Duodenal mucosa (tissue), 2 donors: ENCODE results near the gene USP21.

Experiments
- H3K27ac ChIP-seq: one replicate; pipeline ENCODE4 v1.7.0; 2013; ENCODE audit warnings: low read depth, low read length
- H3K27me3 ChIP-seq, 2 donors: one replicate each; pipeline ENCODE4 v1.7.0; 2013; ENCODE audit warnings: low read length in 2 of 2, control low read depth in 1 of 2; ENCODE audit not compliant: insufficient read depth in 2 of 2, control insufficient read depth in 1 of 2
- H3K36me3 ChIP-seq, 2 donors: one replicate each; pipeline ENCODE4 v1.7.0; 2013; ENCODE audit warnings: low read length in 2 of 2, control low read depth in 1 of 2; ENCODE audit not compliant: insufficient read depth in 2 of 2, control insufficient read depth in 1 of 2
- H3K4me1 ChIP-seq, 2 donors: one replicate each; pipeline ENCODE4 v1.7.0; 2013; ENCODE audit warnings: low read length in 2 of 2, control low read depth in 1 of 2; ENCODE audit not compliant: insufficient read depth in 2 of 2, control insufficient read depth in 1 of 2
- H3K4me3 ChIP-seq, 2 donors: one replicate each; pipeline ENCODE4 v1.7.0; 2013; ENCODE audit warnings: low read length in 2 of 2, low read depth in 1 of 2
- H3K9ac ChIP-seq, 2 donors: one replicate each; pipeline ENCODE4 v1.7.0; 2013; ENCODE audit warnings: low read length in 2 of 2, low read depth in 1 of 2
- H3K9me3 ChIP-seq, 2 donors: one replicate each; pipeline ENCODE4 v1.7.0; 2013; ENCODE audit warnings: low read length in 2 of 2, control low read depth in 1 of 2; ENCODE audit not compliant: control insufficient read depth in 1 of 2

USP21 gene

DNA sequence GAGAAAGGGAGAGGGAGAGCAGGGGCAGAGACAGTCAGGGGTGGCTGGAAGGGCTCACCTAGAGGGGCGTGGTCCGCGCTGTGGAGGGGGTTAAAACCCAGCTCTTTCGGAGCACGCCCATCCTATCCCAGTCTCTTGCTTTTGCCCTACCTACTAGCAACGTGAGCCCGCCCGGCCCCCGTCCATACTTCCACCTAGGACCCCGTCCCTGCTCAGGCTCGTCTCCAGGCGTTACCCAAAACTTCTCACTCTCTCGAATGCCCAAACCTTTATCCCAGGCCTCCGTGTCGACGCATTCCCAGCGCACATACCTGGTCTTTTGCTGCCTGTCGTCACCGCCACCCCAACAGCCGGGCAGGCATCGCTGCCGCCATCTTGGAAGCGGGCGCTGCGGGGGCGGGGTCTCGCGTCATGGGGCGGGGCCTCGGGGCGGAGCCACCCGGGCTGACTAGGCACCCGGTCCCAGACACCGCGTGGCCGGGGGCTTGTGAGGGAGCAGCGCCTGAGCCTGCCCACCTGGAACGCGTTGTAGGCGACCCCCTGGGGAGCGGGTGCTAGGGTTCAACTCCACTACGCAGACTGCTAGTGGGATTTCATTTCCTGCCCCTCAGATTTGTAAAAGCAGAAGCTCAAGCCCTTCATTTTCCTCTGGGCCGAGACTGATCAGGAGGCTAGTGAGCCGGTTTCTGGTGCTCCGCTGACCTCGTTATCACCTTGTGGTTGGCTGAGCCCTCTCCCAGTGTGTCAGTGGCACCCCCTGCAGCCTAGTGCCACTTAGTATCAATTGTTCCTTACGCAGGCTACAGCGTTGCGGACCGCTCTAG is 18.0 kb downstream of the USP21 start, which contains the start of gene B4GALT3:
B4GALT3 (minus strand) TSS at position 396 of the 824 bp plus-strand sequence. CDS start 1,447 bp downstream, outside the sequence.
- H3K4me3 ChIP-seq = peak within 1 kb of the TSS; percentile 84 to 99
- H3K27me3 ChIP-seq = no peaks in the 10 kb centered on the region
- peaks cover 20 to 30% of the 10 kb centered on the region in 2 donors for H3K36me3 ChIP-seq
- peak within 1 kb of the TSS; percentile 90 to 96 for H3K9ac ChIP-seq
- H3K9me3 ChIP-seq = no peaks in the 10 kb centered on the region
- peaks cover 20 to 37% of the 10 kb centered on the region in 2 donors for H3K4me1 ChIP-seq
- peak within 1 kb of the TSS; percentile 79 for H3K27ac ChIP-seq

DNA sequence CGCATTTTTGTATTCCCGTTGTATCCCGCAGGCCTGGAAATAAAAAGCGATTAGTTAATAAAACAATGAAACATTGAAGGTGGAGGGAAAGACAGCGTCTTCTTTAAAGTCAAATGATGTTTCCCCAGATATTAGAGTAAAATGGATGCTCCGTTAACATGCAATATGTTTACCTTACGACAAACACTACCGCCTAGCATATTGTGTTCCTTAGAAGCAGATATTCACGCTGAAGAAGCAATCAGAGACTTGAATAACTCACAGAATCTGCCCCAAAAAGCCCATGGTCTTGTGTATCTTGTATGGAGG is 18.6 kb downstream of the USP21 start:
- Histone ChIP-seq H3K9me3 (no peaks in the 10 kb centered on the region), H3K27me3 (no peaks in the 10 kb centered on the region), H3K4me1 (peaks cover 20 to 36% of the 10 kb centered on the region in 2 donors), H3K4me3 (peak overlapping the region; percentile 84 to 99), H3K36me3 (peaks cover 19 to 25% of the 10 kb centered on the region in 2 donors), H3K9ac (peak overlapping the region; percentile 90 to 96), H3K27ac (peak overlapping the region; percentile 11)

DNA sequence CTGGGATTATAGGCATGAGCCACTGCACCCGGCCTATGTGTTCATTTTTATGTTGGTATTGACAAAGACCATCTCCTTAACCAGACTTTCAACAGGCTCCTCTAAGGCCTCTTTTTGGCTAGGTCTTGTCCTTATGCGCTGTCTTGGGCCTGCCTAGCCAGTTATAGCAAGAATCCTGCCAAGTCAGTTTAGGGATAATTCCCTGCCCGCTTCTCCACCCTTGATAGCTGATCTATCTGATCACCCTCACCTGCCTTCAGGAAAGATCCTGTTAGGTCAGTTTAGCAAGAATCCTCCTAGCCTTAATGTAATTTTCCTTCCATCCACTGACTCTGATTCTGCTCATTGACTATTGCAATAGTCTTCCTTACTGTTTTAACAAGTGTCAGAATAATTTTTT is 20.4 kb downstream of the USP21 start:
- Histone ChIP-seq H3K9ac (no peak overlapping the region), H3K27ac (no peak overlapping the region), H3K4me3 (no peak overlapping the region), H3K9me3 (no peaks in the 10 kb centered on the region), H3K4me1 (peaks cover 25 to 34% of the 10 kb centered on the region in 2 donors), H3K36me3 (peaks cover 5 to 10% of the 10 kb centered on the region in 2 donors), H3K27me3 (no peaks in the 10 kb centered on the region)

DNA sequence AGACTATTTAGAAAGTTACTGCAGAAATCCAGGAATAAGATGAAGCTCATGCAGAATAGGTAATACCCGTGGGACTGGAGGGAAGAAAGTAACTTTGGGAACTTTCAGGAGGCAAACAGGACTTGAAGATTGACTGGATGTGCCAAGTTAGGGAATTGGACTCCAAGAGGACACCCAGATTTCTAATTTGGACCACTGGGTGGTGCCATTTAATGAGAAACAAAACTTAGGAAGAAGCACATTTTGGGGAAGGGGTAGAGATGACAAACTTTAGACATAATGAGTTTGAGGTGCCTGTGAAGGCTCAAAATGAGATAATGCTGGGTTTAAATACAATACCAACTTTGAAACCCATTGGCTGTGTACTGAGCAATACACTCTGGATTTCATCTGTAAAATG is 21.3 kb downstream of the USP21 start:
- H3K4me3 ChIP-seq = no peak overlapping the region
- H3K4me1 ChIP-seq = peaks cover 26 to 32% of the 10 kb centered on the region in 2 donors
- no peaks in the 10 kb centered on the region for H3K9me3 ChIP-seq
- no peaks in the 10 kb centered on the region for H3K27me3 ChIP-seq
- no peak overlapping the region for H3K9ac ChIP-seq
- H3K36me3 ChIP-seq = peaks cover 0 to under 1% of the 10 kb centered on the region in 2 donors
- H3K27ac ChIP-seq = no peak overlapping the region

DNA sequence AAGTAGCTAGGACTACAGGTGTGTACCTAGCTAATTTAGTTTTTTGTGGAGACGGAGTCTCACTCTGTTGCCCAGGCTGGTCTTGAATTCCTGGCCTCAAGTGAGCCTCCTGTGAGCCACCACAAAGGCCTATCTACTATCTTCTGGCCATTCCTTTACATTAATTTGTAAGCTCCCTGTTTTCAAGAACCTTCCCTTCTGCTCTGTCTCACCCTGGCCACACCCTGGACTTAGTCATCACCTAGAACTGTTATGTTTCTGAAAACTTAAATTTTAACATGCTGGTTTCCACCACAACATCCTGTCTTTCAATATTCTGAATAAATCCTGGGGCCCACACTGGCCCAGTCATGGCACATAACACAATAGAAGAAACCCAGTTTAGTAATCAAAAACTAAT is 22.9 kb downstream of the USP21 start:
- Histone ChIP-seq H3K36me3 (no peaks in the 10 kb centered on the region), H3K27ac (no peak overlapping the region), H3K9me3 (no peaks in the 10 kb centered on the region), H3K4me3 (no peak overlapping the region), H3K4me1 (peaks cover 26 to 31% of the 10 kb centered on the region in 2 donors), H3K27me3 (no peaks in the 10 kb centered on the region), H3K9ac (no peak overlapping the region)

DNA sequence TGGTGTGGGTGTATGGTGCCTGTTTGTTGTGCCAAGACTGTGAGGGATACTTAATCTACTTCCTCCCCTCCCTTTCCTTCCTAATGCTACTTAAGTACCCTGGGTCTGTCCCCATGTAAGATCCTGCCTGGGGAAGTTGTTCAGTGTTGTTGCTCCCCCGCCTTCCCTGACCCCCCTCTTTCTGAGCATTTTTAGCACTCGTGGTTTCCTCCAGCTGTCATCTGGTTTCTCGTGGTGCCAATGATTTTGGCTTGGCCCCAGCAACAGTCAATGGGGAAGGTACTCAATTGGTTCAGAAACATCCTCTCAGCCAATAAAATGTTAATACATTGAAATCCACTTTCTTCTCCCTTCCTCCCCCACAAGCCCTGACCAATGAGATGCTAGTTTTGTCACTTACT is 26.0 kb downstream of the USP21 start:
- Histone ChIP-seq H3K36me3 (no peaks in the 10 kb centered on the region), H3K27me3 (no peaks in the 10 kb centered on the region), H3K4me3 (peak overlapping the region in 1 of 2 donors; percentile 9), H3K9me3 (no peaks in the 10 kb centered on the region), H3K9ac (peak overlapping the region in 1 of 2 donors; percentile 27), H3K4me1 (peaks cover 22 to 25% of the 10 kb centered on the region in 2 donors), H3K27ac (peak overlapping the region; percentile 74)

DNA sequence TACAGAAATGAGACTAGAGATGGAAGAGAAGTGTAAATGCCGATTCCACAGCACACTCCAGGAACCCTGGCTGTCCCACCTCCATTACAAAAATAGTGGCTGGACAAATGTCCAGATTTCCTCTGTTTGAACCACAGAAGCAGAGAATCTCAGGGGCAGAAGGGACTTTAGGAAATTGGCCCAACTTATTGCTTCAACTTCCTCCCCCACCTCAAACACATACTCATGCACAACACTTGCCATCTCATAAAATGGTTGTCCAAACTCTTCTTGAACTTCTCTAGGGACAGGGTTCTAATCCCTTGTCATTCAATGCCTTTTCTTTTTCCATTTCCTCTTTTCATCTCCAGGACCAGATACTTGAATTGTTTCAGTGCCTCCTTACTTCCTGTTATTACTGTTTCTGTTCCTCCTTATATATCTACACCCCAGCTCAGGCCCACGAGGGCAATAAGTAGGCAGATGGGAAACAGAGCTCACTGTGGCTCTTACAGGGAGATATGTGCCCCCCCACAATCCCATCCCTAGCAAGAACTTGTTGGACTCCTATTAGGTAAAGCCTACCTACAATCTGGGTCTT is 26.5 kb downstream of the USP21 start:
- peak overlapping the region in 1 of 2 donors; percentile 27 for H3K9ac ChIP-seq
- H3K4me3 ChIP-seq = peak overlapping the region in 1 of 2 donors; percentile 7

DNA sequence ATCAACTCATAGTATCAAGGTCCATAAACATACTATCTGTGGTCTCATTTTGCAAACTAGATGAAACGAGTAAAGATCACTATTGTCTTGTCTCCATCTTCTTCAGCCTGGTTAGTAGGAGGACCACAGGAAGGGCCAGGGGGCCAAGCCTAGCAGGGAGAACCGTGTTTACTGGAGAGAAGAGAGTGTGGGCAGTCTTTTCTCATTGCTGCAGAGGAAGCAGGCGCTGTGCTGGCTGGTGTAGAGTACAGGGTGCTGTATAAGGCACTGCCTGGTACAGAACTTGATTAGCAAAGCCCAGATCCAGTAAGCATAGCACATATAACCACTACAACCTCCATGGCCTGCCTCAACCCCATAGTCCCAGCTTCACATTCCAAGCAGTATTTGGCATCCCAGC is 28.0 kb downstream of the USP21 start:
- Histone ChIP-seq H3K36me3 (no peaks in the 10 kb centered on the region), H3K4me1 (peaks cover 21 to 22% of the 10 kb centered on the region in 2 donors), H3K4me3 (no peak overlapping the region), H3K27me3 (no peaks in the 10 kb centered on the region), H3K9me3 (no peaks in the 10 kb centered on the region), H3K27ac (no peak overlapping the region), H3K9ac (no peak overlapping the region)

More for the DNA sequence above, 26.5 kb downstream of the USP21 start:
- peak overlapping the region; percentile 74 for H3K27ac ChIP-seq
- no peaks in the 10 kb centered on the region for H3K36me3 ChIP-seq
- no peaks in the 10 kb centered on the region for H3K9me3 ChIP-seq
- H3K27me3 ChIP-seq = no peaks in the 10 kb centered on the region
- peaks cover 22 to 25% of the 10 kb centered on the region in 2 donors for H3K4me1 ChIP-seq

DNA sequence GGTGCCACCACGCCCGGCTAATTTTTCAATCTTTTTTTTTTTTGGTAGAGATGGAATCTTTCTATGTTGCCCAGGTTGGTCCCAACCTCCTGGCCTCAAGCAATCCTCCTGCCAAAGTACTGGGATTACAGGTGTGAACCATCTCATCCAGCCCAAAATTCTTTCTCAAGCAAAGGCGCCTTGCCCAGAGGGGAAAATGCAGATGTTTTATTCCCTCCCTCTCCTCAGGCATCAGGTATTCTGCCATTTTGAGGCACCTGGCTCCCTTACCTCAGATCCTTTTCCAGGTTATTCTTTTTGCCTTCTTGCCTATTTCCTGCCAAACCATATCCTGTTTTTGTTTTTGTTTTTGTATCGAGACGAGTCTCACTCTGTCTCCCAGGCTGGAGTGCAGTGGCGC is 29.1 kb downstream of the USP21 start:
- Histone ChIP-seq H3K4me1 (peaks cover 28 to 29% of the 10 kb centered on the region in 2 donors), H3K9ac (no peak overlapping the region), H3K9me3 (no peaks in the 10 kb centered on the region), H3K27me3 (no peaks in the 10 kb centered on the region), H3K4me3 (no peak overlapping the region), H3K36me3 (no peaks in the 10 kb centered on the region), H3K27ac (no peak overlapping the region)

DNA sequence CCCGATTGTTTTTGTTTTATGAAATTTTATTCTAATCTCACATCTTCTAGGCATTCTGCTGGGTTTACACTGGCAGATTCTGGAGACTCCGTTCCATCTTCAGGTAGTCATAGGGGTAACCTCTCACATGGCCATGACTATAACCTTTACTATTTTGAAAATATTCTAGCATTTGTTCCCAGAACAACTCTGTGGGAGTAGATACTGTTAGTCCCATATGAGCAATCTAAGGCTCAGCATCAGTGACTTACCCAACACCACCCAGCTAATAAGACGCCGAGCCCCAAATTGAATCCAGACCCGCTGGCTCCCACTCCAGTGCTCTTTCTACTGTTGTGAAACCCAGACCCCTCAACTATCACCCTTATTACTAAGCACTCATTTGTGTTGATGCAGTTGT is 29.7 kb downstream of the USP21 start:
- H3K4me1 ChIP-seq = peaks cover 24 to 27% of the 10 kb centered on the region in 2 donors
- H3K9ac ChIP-seq = no peak overlapping the region
- H3K27ac ChIP-seq = no peak overlapping the region
- H3K4me3 ChIP-seq = no peak overlapping the region
- no peaks in the 10 kb centered on the region for H3K9me3 ChIP-seq
- H3K27me3 ChIP-seq = no peaks in the 10 kb centered on the region
- H3K36me3 ChIP-seq = no peaks in the 10 kb centered on the region
